ENCODE measurements around the gene INPP5D. TPM values are rescaled to one million over a fixed set of nuclear protein-coding genes. Genes with fewer than 3 reads are reported as not detected.
"Not testable (repeated sequence)": the region's sequence is repeated elsewhere in the genome, so short reads cannot be mapped to it uniquely, and the experiment has no call there.

The INPP5D gene
- total RNA-seq, 1 donor: under 0.01 TPM

GRCh38 chr2:233121856-233122255 is 61.7 kb downstream of the INPP5D start:
- Histone ChIP-seq H3K79me2 (ENCODE audit: insufficient read depth, low read length) (no peaks in the 10 kb centered on the region), H4K20me1 (ENCODE audit: insufficient read depth, low read length) (no peaks in the 10 kb centered on the region), H3K4me2 (ENCODE audit: insufficient read depth, low read length) (no peak overlapping the region), H3K4me1 (ENCODE audit: insufficient read depth, low read length) (no peaks in the 10 kb centered on the region), H2AFZ (ENCODE audit: low read length) (no peak overlapping the region), H3K27me3 (ENCODE audit: insufficient read depth, low read length) (no peaks in the 10 kb centered on the region), H3K9me3 (ENCODE audit: low read depth, low read length) (no peaks in the 10 kb centered on the region), H3K36me3 (ENCODE audit: insufficient read depth, low read length) (no peaks in the 10 kb centered on the region), H3K27ac (ENCODE audit: low read depth, low read length) (no peak overlapping the region), H3K4me3 (ENCODE audit: insufficient read depth, low read length) (no peak overlapping the region)
- DNase-seq (ENCODE audit: insufficient read length, low spot score, missing footprints): no peak
- TF ChIP-seq, protein P1, sequence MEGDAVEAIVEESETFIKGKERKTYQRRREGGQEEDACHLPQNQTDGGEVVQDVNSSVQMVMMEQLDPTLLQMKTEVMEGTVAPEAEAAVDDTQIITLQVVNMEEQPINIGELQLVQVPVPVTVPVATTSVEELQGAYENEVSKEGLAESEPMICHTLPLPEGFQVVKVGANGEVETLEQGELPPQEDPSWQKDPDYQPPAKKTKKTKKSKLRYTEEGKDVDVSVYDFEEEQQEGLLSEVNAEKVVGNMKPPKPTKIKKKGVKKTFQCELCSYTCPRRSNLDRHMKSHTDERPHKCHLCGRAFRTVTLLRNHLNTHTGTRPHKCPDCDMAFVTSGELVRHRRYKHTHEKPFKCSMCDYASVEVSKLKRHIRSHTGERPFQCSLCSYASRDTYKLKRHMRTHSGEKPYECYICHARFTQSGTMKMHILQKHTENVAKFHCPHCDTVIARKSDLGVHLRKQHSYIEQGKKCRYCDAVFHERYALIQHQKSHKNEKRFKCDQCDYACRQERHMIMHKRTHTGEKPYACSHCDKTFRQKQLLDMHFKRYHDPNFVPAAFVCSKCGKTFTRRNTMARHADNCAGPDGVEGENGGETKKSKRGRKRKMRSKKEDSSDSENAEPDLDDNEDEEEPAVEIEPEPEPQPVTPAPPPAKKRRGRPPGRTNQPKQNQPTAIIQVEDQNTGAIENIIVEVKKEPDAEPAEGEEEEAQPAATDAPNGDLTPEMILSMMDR (IDR thresholded peaks at IDR 0.05; ENCODE audit: extremely low read depth, low read depth, low read length): no peak

GRCh38 chr2:233122541-233122940 is 62.4 kb downstream of the INPP5D start:
- TF ChIP-seq, protein P1 (IDR thresholded peaks at IDR 0.05; ENCODE audit: extremely low read depth, low read depth, low read length): no peak

DNA sequence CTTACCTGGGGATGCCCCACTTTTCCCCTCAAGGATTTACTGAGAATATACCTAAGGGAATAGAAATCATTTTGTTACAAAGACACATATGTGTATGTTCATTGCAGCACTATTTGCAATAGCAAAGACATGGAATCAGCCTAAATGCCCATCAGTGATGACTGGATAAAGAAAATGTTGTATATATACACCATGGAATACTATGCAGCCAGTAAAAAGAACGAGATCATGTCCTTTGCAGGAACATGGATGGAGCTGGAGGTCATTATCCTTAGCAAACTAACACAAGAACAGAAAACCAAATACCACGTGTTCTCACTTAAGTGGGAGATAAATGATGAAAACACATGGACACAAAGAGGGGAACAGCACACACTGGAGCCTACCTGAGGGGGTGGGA is 63.4 kb downstream of the INPP5D start:
- not testable (repeated sequence) for H3K79me2 ChIP-seq (ENCODE audit: insufficient read depth, low read length); H3K27me3 ChIP-seq (ENCODE audit: insufficient read depth, low read length); H2AFZ ChIP-seq (ENCODE audit: low read length); H3K9me3 ChIP-seq (ENCODE audit: low read depth, low read length); H3K27ac ChIP-seq (ENCODE audit: low read depth, low read length); H3K4me3 ChIP-seq (ENCODE audit: insufficient read depth, low read length); H4K20me1 ChIP-seq (ENCODE audit: insufficient read depth, low read length); DNase-seq (ENCODE audit: insufficient read length, low spot score, missing footprints); H3K36me3 ChIP-seq (ENCODE audit: insufficient read depth, low read length); H3K4me1 ChIP-seq (ENCODE audit: insufficient read depth, low read length); H3K4me2 ChIP-seq (ENCODE audit: insufficient read depth, low read length)

More at GRCh38 chr2:233122541-233122940, 62.4 kb downstream of the INPP5D start:
- H2AFZ ChIP-seq (ENCODE audit: low read length): no peak overlapping the region
- H3K9me3 ChIP-seq (ENCODE audit: low read depth, low read length): no peaks in the 10 kb centered on the region
- no peak for DNase-seq (ENCODE audit: insufficient read length, low spot score, missing footprints)
- H3K79me2 ChIP-seq (ENCODE audit: insufficient read depth, low read length): no peaks in the 10 kb centered on the region
- no peaks in the 10 kb centered on the region for H3K36me3 ChIP-seq (ENCODE audit: insufficient read depth, low read length)
- no peak overlapping the region for H3K4me3 ChIP-seq (ENCODE audit: insufficient read depth, low read length)
- no peaks in the 10 kb centered on the region for H3K4me1 ChIP-seq (ENCODE audit: insufficient read depth, low read length)
- H3K27me3 ChIP-seq (ENCODE audit: insufficient read depth, low read length): no peaks in the 10 kb centered on the region
- no peak overlapping the region for H3K4me2 ChIP-seq (ENCODE audit: insufficient read depth, low read length)
- no peaks in the 10 kb centered on the region for H4K20me1 ChIP-seq (ENCODE audit: insufficient read depth, low read length)
- no peak overlapping the region for H3K27ac ChIP-seq (ENCODE audit: low read depth, low read length)

- Histone ChIP-seq H3K79me2 (ENCODE audit: insufficient read depth, low read length) (no peaks in the 10 kb centered on the region), H3K36me3 (ENCODE audit: insufficient read depth, low read length) (no peaks in the 10 kb centered on the region), H2AFZ (ENCODE audit: low read length) (no peak overlapping the region), H3K4me2 (ENCODE audit: insufficient read depth, low read length) (no peak overlapping the region), H3K4me1 (ENCODE audit: insufficient read depth, low read length) (no peaks in the 10 kb centered on the region), H4K20me1 (ENCODE audit: insufficient read depth, low read length) (no peaks in the 10 kb centered on the region), H3K27ac (ENCODE audit: low read depth, low read length) (no peak overlapping the region), H3K4me3 (ENCODE audit: insufficient read depth, low read length) (no peak overlapping the region), H3K9me3 (ENCODE audit: low read depth, low read length) (no peaks in the 10 kb centered on the region), H3K27me3 (ENCODE audit: insufficient read depth, low read length) (no peaks in the 10 kb centered on the region)
- TF ChIP-seq, protein P1 (IDR thresholded peaks at IDR 0.05; ENCODE audit: extremely low read depth, low read depth, low read length): no peak
- no peak for DNase-seq (ENCODE audit: insufficient read length, low spot score, missing footprints)
Observed at GRCh38 chr2:233124421-233125080, 64.4 kb downstream of the INPP5D start.
